ENCODE measurements around the gene TPCN1. TPM values are rescaled to one million over a fixed set of nuclear protein-coding genes. Genes with fewer than 3 reads are reported as not detected.
A peak's percentile ranks its signal among the peaks of the same experiment; 100 is the strongest.

Gene TPCN1
- total RNA-seq (2021), result 13.5 and 16.1 TPM in 2 replicates
- long read RNA-seq, full-length matches to known transcripts, result 29 of 55 reads
- long read RNA-seq, partial matches to known transcripts, result 6 of 55 reads
- long read RNA-seq, other reads (novel, unspliced or antisense), result 20 of 55 reads

DNA sequence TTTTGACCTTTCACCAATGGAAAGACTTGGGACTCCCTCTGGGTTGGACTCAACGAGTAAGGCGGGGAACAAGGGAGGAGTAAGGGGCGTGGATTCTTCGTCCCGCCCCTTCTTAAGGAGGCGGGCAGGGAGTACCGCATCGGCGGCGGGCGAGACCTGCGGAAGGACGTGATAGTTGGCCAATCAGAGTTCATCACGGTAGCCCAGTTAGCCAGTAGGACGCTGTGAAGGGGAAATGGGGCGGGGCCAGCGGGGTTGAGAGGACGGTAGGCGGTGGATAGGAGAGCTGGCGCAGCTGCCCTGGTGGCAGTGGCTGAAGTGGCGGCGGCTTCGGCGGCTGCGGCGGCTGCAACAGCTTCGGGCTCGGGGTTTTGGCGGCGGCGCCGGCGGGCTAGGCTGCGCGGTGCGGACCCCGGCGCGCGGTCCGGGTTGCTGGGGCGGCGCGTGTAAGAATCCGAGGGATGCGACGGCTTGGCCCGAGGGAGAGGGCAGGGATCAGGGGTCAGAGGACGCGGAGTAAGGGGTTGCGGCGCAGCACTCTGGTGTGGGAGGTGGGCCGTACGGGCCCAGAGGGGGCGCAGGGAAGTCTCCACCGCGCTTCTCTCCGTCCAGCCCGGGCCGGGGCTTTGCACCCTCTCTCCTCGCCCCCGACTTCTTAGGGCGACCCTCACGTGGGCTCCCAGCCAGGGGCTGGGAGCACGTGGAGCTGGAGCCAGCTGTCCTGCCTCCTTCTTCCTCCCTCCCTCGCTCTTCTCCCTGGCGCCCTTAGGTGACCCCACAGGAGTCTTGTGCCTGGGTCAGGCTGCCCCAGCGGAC, at the start of gene TPCN1:
TPCN1 (plus strand) TSS at position 284 of the 816 bp plus-strand sequence. CDS start 5,389 bp downstream, outside the sequence.
- Mint-ChIP-seq H3K27me3 (ENCODE audit: low read depth) (no peaks in the 10 kb centered on the region), H3K9me3 (no peaks in the 10 kb centered on the region), H3K27ac (peak within 1 kb of the TSS; percentile 63 to 95 (median 93); a peak in 5 of 7 replicates), H3K4me3 (peak within 1 kb of the TSS; percentile 83 to 94), H3K4me1 (peaks cover 19 to 20% of the 10 kb centered on the region in 2 experiments), H3K36me3 (ENCODE audit: insufficient read depth in 1 of 3, low read depth in 3 of 3) (no peaks in the 10 kb centered on the region)
- no peaks in the 10 kb centered on the region for H4K20me1 ChIP-seq (ENCODE audit: control insufficient read depth, insufficient read depth, insufficient read length)
- peak within 1 kb of the TSS; percentile 52 for H3K18ac ChIP-seq (ENCODE audit: insufficient read length, low read depth, low read length)
- no peaks in the 10 kb centered on the region for H3K79me1 ChIP-seq (ENCODE audit: insufficient read depth, low read depth, low read length, poor library complexity, severe bottlenecking)
- peak; percentile 100 for DNase-seq
- H3K79me2 ChIP-seq (ENCODE audit: insufficient read depth, low read length), result peaks cover 1% of the 10 kb centered on the region; the same call in 1 of the 2 replicates
- no peak within 1 kb of the TSS for H3K23ac ChIP-seq (ENCODE audit: insufficient read length, low read depth, low read length)
- H4K91ac ChIP-seq (ENCODE audit: insufficient read length, low read depth, low read length), result no peak within 1 kb of the TSS
- H3K9ac ChIP-seq (ENCODE audit: extremely low read depth, insufficient read length, low read length), result peak within 1 kb of the TSS; percentile 57
- H2BK12ac ChIP-seq (ENCODE audit: insufficient read length, low read depth, low read length), result no peak within 1 kb of the TSS
- no peak within 1 kb of the TSS for H2AK5ac ChIP-seq (ENCODE audit: insufficient read length, low read length)
- no peak within 1 kb of the TSS for H2BK120ac ChIP-seq (ENCODE audit: low read depth, low read length, poor library complexity, severe bottlenecking)
- TF ChIP-seq, protein P1, sequence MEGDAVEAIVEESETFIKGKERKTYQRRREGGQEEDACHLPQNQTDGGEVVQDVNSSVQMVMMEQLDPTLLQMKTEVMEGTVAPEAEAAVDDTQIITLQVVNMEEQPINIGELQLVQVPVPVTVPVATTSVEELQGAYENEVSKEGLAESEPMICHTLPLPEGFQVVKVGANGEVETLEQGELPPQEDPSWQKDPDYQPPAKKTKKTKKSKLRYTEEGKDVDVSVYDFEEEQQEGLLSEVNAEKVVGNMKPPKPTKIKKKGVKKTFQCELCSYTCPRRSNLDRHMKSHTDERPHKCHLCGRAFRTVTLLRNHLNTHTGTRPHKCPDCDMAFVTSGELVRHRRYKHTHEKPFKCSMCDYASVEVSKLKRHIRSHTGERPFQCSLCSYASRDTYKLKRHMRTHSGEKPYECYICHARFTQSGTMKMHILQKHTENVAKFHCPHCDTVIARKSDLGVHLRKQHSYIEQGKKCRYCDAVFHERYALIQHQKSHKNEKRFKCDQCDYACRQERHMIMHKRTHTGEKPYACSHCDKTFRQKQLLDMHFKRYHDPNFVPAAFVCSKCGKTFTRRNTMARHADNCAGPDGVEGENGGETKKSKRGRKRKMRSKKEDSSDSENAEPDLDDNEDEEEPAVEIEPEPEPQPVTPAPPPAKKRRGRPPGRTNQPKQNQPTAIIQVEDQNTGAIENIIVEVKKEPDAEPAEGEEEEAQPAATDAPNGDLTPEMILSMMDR (conservative IDR thresholded peaks at IDR 0.05), result peak; percentile 17; the same call in 1 of the 3 replicates
- H3K27ac ChIP-seq (ENCODE audit: insufficient read length, low read depth, low read length), result no peak within 1 kb of the TSS
- no peak within 1 kb of the TSS for H2AFZ ChIP-seq (ENCODE audit: low read length)
- H3K4me2 ChIP-seq (ENCODE audit: insufficient read depth, insufficient read length, low read length), result peak within 1 kb of the TSS; percentile 80
- peak within 1 kb of the TSS; percentile 81 for H3K14ac ChIP-seq (ENCODE audit: insufficient read depth, low read length)
- no peak within 1 kb of the TSS for H3K56ac ChIP-seq (ENCODE audit: insufficient read length, low read depth, low read length)
- no peak within 1 kb of the TSS for H4K5ac ChIP-seq (ENCODE audit: insufficient read length, low read depth, low read length)
- H3K4me1 ChIP-seq (ENCODE audit: insufficient read depth, low read length), result peaks cover 4% of the 10 kb centered on the region; the same call in 1 of the 2 replicates
- H3T11ph ChIP-seq (ENCODE audit: low read length), result no peak within 1 kb of the TSS
- H4K8ac ChIP-seq (replicated peaks; ENCODE audit: insufficient read length, low read depth, low read length), result no peak within 1 kb of the TSS
- H2BK5ac ChIP-seq (ENCODE audit: insufficient read length, low read length), result no peak within 1 kb of the TSS
- WGBS (ENCODE audit: extremely low coverage, insufficient read length, low lambda C conversion rate), result no CpG with 5 or more reads among the region's 68 CpGs
- H2BK15ac ChIP-seq (ENCODE audit: low read depth, low read length), result no peak within 1 kb of the TSS
- H3K4ac ChIP-seq (ENCODE audit: low read depth, low read length), result no peak within 1 kb of the TSS
- no peaks in the 10 kb centered on the region for H3K9me3 ChIP-seq (ENCODE audit: control insufficient read depth, low read depth, low read length)
- H3K23me2 ChIP-seq (ENCODE audit: insufficient read length, low read depth, low read length, poor library complexity, severe bottlenecking), result peaks cover 9% of the 10 kb centered on the region
- H3K27me3 ChIP-seq (ENCODE audit: insufficient read depth, low read length), result no peaks in the 10 kb centered on the region
- H2BK20ac ChIP-seq (ENCODE audit: low read depth, low read length, poor library complexity, severe bottlenecking), result no peak within 1 kb of the TSS

Measured in H9 (cell line).